HAP-1 (cell line): ENCODE measurements around the gene TRAPPC3L.

ENCODE experiments used
- DNase-seq, 2 experiments: peaks; one replicate each; pipeline ENCODE4 v3.0.0-alpha.2; 2016 to 2020; ENCODE audit warnings: low spot score in 2 of 2
- H3K27me3 ChIP-seq: fragments of 250-450 bp; sonication (Bioruptor Pico); 2 replicates; pipeline ENCODE4 v1.5.1; 2020; ENCODE audit warnings: low read depth, mild to moderate bottlenecking, moderate library complexity
- H3K36me3 ChIP-seq: fragments of 250-450 bp; sonication (Bioruptor Pico); replicated peaks from 2 replicates; pipeline ENCODE4 v1.5.1; 2020; ENCODE audit warnings: mild to moderate bottlenecking
- H3K4me1 ChIP-seq: fragments of 250-450 bp; sonication (Bioruptor Pico); 2 replicates; pipeline ENCODE4 v1.5.1; 2020; ENCODE audit warnings: mild to moderate bottlenecking
- H3K4me3 ChIP-seq: fragments of 250-450 bp; sonication (Bioruptor Pico); 2 replicates; pipeline ENCODE4 v1.5.1; 2020; ENCODE audit warnings: mild to moderate bottlenecking, moderate library complexity
- H3K9me3 ChIP-seq: fragments of 250-450 bp; sonication (Bioruptor Pico); 2 replicates; pipeline ENCODE4 v1.5.1; 2020; ENCODE audit warnings: mild to moderate bottlenecking, moderate library complexity
- in situ Hi-C: fragments of 300-500 bp; cut with MboI; formaldehyde crosslinking; loops from 3 replicates; pipeline ENCODE4 v1.14.3; 2020; ENCODE audit warnings: low sequenced_read_pairs, inconsistent platforms, mixed read lengths

The TRAPPC3L gene

DNA sequence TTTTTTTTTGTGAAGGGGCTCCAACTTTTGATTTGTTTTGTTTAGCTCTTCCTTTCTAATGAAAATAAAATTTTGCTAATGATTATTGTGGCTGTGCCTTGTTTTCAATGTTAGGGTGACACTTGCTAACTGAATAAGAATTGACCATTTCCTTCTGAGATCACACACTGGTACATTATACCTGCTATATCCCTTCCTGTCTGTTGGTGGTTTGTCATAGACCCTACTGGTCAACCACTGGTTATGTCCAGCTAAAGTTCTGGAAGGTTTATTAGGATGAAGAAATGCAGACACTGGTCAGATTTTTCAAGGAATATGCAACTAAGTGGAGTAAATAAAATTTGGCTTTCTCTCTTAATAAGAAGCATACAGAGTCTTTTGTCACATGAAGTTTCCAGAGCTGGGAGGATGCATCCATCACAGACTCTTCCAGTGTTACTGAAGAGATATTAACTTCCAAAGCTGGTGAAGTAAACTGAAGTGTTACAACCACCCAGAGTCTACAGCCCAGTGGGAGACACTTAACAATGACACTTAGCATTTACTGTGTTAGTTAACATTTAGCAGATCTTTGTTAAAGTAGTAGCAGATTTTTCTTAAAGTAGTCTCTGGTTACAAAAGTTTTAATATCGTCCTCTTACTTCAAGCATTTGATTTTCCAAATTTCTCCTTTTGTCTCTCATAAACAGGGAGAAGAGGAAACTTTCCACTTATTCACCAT lies 53.7 kb downstream of the TRAPPC3L start:
- in situ Hi-C loops: no loop called here
- H3K9me3 ChIP-seq: no peaks in the 10 kb centered on the region; the same call in 1 of the 2 replicates
- H3K27me3 ChIP-seq: peaks cover 9% of the 10 kb centered on the region
- H3K4me3 ChIP-seq: no peak overlapping the region
- H3K4me1 ChIP-seq: no peaks in the 10 kb centered on the region
- no peak for DNase-seq
- no peaks in the 10 kb centered on the region for H3K36me3 ChIP-seq

DNA sequence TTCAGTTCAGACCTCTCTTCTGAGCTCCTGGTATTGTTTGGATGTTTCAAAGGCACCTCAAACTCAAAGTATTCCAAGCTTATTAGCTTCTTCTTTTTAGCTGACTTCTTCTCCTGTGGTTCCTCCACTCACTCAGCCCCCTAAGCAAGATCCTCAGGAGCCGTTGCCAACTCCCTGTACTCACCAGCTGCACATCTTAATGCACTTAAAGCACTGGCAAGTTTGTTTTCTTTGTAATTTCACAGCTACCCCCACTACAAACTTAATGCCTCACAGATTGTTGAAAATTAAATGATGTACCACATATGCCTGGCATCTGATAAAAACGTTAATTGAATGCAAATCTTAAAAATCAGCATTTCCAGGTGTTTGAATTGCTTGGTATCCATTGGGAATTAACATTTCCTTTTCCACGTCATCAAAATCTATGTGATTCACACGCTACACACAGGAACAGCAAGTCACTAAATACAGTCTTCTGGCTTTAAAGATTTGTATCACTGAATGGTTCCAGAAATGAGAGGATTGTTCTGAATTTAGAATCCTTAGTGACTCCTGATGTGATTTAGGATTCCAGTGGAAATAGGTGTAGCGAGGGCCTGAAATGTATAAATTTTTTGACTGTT lies 59.8 kb downstream of the TRAPPC3L start:
- in situ Hi-C loops: no loop called here
- H3K9me3 ChIP-seq: no peaks in the 10 kb centered on the region; the same call in 1 of the 2 replicates
- H3K4me1 ChIP-seq: no peaks in the 10 kb centered on the region
- no peak for DNase-seq
- peaks cover 18% of the 10 kb centered on the region for H3K27me3 ChIP-seq
- no peaks in the 10 kb centered on the region for H3K36me3 ChIP-seq
- H3K4me3 ChIP-seq: no peak overlapping the region

DNA sequence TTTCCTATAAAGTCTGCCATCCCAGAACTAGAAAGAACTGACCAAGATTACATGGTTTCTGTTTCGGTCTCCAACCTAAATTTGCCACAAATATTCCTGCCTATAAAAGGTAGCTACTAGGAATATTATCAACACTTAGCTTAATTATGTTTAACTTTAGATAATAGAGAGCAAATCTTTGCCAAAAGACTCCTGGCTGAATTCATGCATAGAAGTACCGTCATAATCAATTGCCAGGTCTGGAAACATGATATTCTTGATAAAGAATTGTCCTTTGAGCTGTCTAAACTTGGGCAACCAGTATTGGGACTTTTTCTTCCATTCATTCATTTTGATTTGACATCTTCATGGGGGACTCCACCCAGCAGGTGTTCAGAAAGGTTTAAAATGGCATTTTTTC lies 61.9 kb downstream of the TRAPPC3L start:
- DNase-seq: no peak
- in situ Hi-C loops: no loop called here
- no peaks in the 10 kb centered on the region for H3K9me3 ChIP-seq
- peaks cover 18% of the 10 kb centered on the region for H3K27me3 ChIP-seq
- H3K4me3 ChIP-seq: no peak overlapping the region
- no peaks in the 10 kb centered on the region for H3K4me1 ChIP-seq
- H3K36me3 ChIP-seq: no peaks in the 10 kb centered on the region

DNA sequence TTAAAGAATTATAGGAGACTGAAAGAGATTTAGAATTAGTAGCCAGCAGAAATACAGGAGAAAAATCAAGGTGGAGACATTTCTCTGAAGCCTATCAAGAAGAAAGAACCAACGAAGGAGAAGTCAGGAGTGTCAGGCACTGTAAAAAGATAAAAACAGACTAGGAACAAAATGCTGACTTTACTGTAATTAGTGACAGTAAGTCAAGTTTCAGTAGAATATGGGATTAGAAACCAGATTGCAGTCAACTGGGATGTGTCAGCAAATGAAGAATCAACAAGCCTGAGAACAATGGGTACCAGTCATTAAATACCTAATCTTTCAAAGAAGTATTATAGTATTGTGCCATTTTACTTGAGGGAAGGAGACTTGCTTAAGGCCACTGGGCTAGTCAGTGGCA lies 62.7 kb downstream of the TRAPPC3L start:
- H3K36me3 ChIP-seq: no peaks in the 10 kb centered on the region
- no peak for DNase-seq
- no peaks in the 10 kb centered on the region for H3K4me1 ChIP-seq
- H3K9me3 ChIP-seq: no peaks in the 10 kb centered on the region
- in situ Hi-C loops: no loop called here
- no peak overlapping the region for H3K4me3 ChIP-seq
- H3K27me3 ChIP-seq: peaks cover 16% of the 10 kb centered on the region

DNA sequence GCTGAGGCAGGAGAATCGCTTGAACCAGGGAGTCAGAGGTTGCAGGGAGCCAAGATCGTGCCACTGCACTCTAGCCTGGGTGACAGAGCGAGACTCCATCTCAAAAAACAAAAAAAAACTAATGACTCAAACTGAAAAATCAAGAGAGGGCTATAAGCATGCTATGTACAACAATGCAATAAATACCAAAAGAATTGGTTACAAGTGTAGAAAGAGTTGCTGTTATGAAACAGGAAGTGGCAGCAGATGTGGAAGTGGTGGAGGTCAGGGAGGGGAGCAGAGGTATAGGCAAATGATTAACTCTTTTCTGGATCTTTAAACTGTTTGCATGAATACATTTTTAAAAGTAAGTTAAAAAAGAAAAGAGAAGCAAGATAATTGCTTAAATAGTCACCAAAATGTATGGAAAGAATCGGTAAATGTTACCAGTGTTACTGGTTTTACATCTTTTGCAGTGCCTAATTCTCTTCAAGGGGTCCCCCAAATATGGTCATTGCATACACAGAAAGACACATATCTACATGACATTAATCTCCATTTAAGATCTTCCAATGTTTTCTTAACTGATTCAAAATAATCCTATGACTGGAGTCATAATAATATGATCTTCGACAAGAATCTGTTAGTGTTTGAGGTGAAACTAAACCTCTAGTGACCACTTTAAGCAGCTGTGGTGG lies 69.3 kb downstream of the TRAPPC3L start:
- DNase-seq: no peak
- Histone ChIP-seq H3K4me3 (no peak overlapping the region), H3K9me3 (no peaks in the 10 kb centered on the region), H3K4me1 (no peaks in the 10 kb centered on the region), H3K27me3 (peaks cover 19% of the 10 kb centered on the region), H3K36me3 (no peaks in the 10 kb centered on the region)
- in situ Hi-C loops: no loop called here

DNA sequence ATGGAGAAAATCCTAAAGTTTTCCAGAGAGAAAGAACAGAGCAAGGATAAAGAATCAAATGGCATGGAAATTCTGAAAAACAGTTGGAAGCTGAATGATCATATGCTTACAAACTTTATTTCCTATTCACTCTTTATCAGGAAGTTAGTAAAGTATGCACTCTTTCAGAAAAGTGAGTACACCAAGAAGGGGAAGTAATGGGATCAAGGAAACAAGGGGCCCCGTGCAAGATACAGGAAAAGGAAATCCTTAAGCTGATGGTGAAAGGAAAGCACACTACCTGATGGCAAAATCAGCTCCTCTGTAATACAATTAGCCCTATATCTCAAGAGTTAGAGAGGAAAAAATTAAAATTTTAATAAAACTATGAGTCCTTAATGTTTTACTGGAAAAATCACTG lies 70.3 kb downstream of the TRAPPC3L start:
- no peak overlapping the region for H3K4me3 ChIP-seq
- H3K4me1 ChIP-seq: no peaks in the 10 kb centered on the region
- no peaks in the 10 kb centered on the region for H3K36me3 ChIP-seq
- H3K9me3 ChIP-seq: no peaks in the 10 kb centered on the region
- peaks cover 19% of the 10 kb centered on the region for H3K27me3 ChIP-seq
- no peak for DNase-seq
- in situ Hi-C loops: no loop called here

DNA sequence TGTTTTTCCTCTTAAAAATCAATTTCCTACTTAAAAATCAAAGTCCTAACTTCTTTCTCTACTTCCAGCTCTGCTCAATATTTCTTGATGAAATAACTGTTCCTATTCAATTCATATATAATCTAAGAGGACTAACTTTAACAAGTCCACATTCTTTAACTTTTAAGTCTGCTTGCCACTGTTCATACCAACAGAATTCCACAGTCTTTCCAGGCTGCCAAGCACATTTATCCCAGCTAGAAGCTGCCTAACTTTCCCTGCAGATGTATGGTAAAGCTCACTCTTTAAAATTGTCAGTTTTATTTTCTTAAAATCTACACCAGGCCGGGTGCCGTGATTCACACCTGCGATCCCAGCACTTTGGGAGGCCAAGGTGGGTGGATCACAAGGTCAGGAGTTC lies 72.8 kb downstream of the TRAPPC3L start:
- no peak for DNase-seq
- in situ Hi-C loops: no loop called here

DNA sequence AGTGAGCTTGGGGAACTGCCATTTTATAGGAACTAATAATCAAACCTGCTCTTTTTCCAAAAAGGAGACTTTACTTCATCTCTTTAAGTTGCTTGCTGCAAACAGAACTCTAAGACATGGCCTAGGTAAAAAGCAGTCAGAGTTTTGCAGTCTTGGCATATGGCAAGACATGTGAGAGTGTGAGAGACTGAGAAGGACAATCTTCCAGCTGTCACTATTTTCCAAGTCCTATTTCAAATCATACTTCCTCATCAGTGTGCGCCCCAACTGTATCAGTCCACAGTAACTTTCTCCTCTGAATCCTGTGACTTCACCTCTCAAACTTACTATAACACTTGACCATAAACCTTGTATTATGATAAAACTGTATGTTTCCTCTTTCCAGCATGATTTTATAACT lies 74.0 kb downstream of the TRAPPC3L start:
- no peak for DNase-seq
- no peaks in the 10 kb centered on the region for H3K36me3 ChIP-seq
- H3K4me1 ChIP-seq: no peaks in the 10 kb centered on the region
- in situ Hi-C loops: no loop called here
- H3K27me3 ChIP-seq: peaks cover 28% of the 10 kb centered on the region
- H3K9me3 ChIP-seq: no peaks in the 10 kb centered on the region
- H3K4me3 ChIP-seq: no peak overlapping the region

More for the DNA sequence above, 72.8 kb downstream of the TRAPPC3L start:
- Histone ChIP-seq H3K4me1 (no peaks in the 10 kb centered on the region), H3K27me3 (peaks cover 24% of the 10 kb centered on the region), H3K4me3 (no peak overlapping the region), H3K36me3 (no peaks in the 10 kb centered on the region), H3K9me3 (no peaks in the 10 kb centered on the region)

DNA sequence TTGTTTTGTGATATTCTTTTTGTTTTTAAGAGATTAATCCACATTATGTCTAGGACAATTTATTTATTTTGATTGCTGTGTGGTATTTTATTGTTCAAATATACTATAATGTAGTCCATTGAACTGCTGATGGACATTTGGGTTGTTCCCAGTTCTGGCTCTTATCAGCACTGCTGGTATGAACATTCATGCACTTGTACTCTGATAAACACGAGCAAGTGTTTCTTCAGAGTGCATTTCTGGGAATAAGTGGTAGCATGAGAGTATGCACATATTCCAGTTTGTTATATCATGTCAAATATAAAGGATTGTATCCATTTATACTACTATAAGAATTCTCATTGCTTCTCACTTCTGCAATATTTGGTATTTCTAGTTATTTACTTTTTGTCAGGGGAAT lies 77.2 kb downstream of the TRAPPC3L start:
- H3K27me3 ChIP-seq: peaks cover 24% of the 10 kb centered on the region
- no peak for DNase-seq
- no peaks in the 10 kb centered on the region for H3K4me1 ChIP-seq
- no peak overlapping the region for H3K4me3 ChIP-seq
- no peaks in the 10 kb centered on the region for H3K9me3 ChIP-seq
- H3K36me3 ChIP-seq: no peaks in the 10 kb centered on the region
- in situ Hi-C loops: no loop called here

DNA sequence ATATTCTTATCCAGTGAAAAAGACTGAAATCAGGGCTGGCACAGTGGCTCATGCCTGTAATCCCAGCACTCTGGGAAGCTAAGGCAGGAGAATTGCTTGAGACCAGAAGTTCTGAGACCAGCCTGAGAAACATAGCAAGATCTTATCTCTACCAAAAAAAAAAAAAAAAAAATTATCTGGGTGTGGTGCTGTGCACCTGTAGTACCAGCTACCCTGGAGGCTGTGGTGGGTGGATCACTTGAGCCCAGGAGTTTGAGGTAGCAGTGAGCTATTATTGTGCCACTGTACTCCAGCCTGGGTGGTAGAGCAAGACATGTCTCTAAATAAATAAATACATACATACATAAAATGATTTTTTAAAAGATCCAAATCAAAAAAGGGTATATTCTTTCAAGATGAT lies 78.0 kb downstream of the TRAPPC3L start:
- in situ Hi-C loops: no loop called here
- no peak for DNase-seq
- Histone ChIP-seq H3K27me3 (peaks cover 32% of the 10 kb centered on the region), H3K4me3 (no peak overlapping the region), H3K36me3 (no peaks in the 10 kb centered on the region), H3K9me3 (no peaks in the 10 kb centered on the region), H3K4me1 (no peaks in the 10 kb centered on the region)

DNA sequence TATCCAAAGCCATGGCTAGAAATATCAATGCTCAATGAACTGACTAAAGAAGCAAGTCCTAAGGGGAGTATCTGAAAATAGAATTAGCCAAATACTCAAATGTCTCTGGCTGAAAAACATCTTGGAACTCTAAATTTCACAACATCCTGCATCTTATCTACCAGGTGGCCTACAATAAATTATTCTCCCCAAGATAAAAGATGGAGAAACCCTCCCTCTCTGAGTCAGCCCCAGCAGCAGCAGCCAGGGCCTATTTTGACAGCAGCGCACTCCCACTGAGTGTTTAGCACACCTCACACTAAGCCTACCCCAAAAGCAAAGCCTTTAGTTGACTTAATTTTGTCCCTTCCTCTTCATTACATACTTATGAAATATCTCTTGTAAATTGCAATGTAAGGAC lies 78.4 kb downstream of the TRAPPC3L start:
- Histone ChIP-seq H3K4me1 (no peaks in the 10 kb centered on the region), H3K4me3 (no peak overlapping the region), H3K9me3 (no peaks in the 10 kb centered on the region), H3K27me3 (peaks cover 36% of the 10 kb centered on the region), H3K36me3 (no peaks in the 10 kb centered on the region)
- in situ Hi-C loops: no loop called here
- no peak for DNase-seq

DNA sequence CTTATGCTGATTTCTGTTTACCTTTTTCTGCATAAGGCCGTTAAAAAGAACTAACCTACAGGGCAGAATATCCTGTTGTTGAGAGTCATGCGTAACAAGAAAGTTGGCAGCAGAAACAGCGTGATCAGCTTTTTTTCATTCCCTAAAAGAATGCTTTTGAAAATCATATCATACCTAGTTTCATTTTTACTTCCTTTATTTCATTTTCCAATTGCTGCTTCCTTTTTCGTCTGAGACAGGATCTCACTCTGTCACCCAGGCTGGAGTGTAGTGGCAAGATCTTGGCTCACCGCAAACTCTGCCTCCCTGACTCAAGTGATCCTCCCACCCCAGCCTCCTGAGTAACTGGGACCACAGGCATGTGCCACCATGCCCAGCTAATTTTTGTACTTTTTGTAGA lies 80.2 kb downstream of the TRAPPC3L start:
- H3K4me3 ChIP-seq: no peak overlapping the region

DNA sequence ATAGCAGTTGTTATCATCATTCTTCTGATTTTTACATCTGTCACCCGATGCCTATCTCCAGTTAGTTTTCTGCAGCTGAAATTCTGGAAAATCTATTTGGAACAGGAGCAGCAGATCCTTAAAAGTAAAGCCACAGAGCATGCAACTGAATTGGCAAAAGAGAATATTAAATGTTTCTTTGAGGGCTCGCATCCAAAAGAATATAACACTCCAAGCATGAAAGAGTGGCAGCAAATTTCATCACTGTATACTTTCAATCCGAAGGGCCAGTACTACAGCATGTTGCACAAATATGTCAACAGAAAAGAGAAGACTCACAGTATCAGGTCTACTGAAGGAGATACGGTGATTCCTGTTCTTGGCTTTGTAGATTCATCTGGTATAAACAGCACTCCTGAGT lies 82.2 kb downstream of the TRAPPC3L start:
- Histone ChIP-seq H3K4me3 (no peak overlapping the region), H3K4me1 (no peaks in the 10 kb centered on the region), H3K9me3 (no peaks in the 10 kb centered on the region), H3K36me3 (no peaks in the 10 kb centered on the region), H3K27me3 (peaks cover 55% of the 10 kb centered on the region)
- no peak for DNase-seq
- in situ Hi-C loops: no loop called here

More for the DNA sequence above, 80.2 kb downstream of the TRAPPC3L start:
- no peaks in the 10 kb centered on the region for H3K9me3 ChIP-seq
- H3K36me3 ChIP-seq: no peaks in the 10 kb centered on the region
- no peaks in the 10 kb centered on the region for H3K4me1 ChIP-seq
- H3K27me3 ChIP-seq: peaks cover 50% of the 10 kb centered on the region
- no peak for DNase-seq
- in situ Hi-C loops: no loop called here
